ENCODE measurements around the gene OR1L8.

Gene OR1L8

DNA sequence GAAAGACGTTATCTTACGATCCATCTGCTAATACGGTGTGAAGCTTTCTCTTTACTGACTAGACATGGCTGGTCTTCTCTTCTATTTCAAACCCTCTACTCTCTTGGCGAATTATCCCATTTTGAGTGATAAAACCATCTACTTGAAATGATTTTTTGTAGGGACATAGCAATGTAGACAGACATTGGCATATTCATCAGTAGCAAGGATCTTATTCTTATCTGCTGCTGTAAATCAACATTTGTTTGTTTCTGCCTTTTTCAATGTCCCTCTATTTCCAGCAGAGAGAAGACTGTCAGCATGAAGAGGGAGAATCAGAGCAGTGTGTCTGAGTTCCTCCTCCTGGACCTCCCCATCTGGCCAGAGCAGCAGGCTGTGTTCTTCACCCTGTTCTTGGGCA, 64.3 kb downstream of the OR1L8 start, which contains the start of gene OR1J4:
Gene OR1J4, plus strand, starts transcription at position 301 of the 400 bp plus-strand sequence. Its CDS starts 0 bp downstream, at position 301.
- TF ChIP-seq CTCF (IDR thresholded peaks at IDR 0.05; ENCODE audit: low read length, missing control alignments) = no peak
- no peak for DNase-seq (ENCODE audit: low read depth)
- H3K4me3 ChIP-seq (replicated peaks; ENCODE audit: low read depth, low read length) = no peak within 1 kb of the TSS

DNA sequence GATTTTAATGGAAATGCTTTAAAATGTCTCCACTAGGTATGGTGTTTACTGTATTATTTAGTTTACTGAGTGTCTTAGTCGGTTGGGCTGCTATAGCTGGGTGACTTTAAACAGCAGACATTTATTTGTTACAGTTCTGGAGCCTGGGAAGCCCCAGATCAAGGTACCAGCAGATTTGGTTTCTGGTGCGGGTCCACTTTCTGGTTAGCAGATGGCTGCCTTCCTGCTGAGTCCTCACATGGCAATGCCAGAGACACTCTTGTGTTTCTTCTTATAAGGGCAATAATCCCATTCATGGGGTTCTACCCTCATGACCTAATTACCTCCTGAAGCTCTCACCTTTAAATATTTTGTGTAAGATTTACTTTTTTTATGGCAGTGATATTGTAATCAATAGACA, 65.0 kb downstream of the OR1L8 start:
- no peak for TF ChIP-seq CTCF (IDR thresholded peaks at IDR 0.05; ENCODE audit: low read length, missing control alignments)
- no peak for DNase-seq (ENCODE audit: low read depth)
- H3K4me3 ChIP-seq (replicated peaks; ENCODE audit: low read depth, low read length) = no peak overlapping the region
